HG02970 (cell line): Measurements from ENCODE around the gene PTPN20.

Source experiments
- ATAC-seq: cut with Tn5 transposase; IDR thresholded peaks from one replicate; pipeline ENCODE4 v1.9.1; 2021; ENCODE audit warnings: mild to moderate bottlenecking, moderate library complexity, moderate number of reproducible peaks; ENCODE audit not compliant: unreplicated experiment, low FRiP score

PTPN20 gene

DNA sequence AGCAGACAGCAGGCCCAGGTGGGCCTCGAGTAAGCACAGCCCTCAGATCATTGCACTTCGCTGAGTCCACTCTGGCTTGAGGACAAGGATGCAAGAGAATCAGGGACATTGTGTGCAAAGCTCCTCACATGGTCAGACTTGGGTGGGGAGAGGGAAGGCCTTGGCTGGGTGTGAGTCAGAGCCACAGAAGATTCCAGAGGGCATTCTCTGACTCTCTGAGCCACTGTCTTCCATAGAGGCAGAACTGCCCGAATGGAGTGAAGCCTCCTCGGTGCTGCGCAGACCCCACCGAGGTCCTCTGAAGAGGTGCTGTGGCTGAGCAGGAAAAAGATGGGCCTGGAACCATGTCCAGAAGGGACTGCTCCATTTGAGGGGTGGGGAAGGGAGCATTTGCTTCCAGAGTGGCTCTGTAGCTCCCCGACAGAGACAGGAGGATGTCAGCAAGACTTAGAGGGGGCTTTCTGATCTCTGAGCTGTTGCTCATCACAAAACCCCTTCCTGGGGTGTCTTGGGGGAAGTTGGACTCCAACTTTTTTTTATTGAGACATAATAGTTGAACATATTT lies 120.8 kb downstream of the PTPN20 start:
- ATAC-seq: no peak

DNA sequence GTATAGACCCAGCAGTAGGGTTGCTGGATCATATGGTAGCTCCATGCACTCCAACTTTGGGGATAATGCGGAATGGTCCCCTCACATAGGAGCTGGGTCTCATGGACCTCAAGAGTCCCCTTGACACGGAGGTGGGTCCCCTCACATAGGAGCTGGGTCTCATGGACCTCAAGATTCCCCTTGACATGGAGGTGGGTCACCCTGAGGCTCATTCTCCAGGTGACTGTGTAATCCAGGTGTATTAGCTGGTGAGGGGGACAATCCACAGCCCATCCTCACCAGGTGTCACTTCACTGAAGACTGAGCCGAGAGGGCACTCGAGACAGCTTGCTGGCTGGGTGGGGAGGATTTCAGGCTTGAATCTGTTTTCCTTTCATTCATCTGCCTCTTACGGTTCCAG lies 121.9 kb downstream of the PTPN20 start:
- no peak for ATAC-seq

DNA sequence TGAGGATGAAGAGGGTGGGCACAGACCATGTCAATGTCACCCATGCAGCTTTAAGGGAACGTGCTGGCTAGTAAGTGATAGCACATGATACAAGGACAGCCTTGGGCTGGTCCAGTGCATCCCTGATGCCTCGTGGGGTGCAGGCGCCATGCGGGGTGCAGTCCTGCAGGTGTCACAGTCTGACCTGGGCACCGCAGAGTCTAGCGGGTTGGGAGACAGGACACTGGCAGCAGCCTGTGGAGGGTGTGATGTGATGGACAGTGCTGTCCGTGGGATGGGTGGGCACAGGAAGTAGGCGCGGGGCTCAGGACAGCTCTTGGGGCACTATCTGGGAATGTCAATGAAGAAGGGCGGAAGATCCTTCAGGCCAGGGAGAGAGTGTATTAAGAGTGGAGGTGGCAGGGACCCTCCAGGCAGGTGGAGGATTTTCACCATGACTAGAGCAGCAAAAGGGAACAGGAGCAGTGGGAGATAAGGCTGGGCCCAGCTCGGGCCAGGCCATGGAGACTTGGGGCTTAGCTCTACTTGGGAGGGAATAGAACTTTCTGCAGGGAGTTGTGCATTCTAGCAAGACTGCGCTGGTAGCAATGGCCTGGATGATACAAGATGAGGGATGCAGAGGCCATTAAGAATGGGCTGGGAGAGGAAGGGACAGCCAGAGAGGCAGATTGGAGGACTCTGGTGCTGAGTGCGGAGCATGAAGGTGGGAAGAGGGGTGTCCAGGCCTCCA lies 122.5 kb downstream of the PTPN20 start:
- no peak for ATAC-seq

DNA sequence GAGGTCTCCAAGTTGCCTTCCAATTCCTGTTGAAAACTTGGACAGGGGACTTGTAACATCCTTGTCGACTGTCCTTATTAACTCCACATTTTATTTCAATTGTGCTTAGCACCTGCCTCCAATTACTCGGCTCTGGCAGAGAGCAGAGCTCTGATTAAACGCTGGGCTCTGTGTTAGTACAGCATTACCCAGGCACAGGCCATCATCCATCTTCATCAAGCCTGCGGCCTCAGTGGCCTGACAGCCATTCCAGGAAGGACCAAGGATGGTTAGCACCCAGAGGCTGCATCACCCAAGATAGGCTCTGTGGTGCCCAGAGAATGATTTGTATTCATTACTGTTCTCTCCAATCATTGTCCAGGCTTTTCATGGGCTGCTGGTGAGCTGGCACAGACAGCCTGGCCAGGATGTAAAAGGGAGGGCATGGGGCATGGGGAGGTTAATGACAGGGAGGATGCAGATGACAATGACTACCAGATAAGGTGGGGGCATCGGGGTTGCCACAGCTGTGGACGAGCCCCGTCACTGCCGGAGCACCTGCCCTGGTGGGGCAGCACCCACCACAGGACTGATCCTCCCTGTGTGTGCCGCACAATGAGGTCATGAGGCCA lies 123.3 kb downstream of the PTPN20 start:
- no peak for ATAC-seq

DNA sequence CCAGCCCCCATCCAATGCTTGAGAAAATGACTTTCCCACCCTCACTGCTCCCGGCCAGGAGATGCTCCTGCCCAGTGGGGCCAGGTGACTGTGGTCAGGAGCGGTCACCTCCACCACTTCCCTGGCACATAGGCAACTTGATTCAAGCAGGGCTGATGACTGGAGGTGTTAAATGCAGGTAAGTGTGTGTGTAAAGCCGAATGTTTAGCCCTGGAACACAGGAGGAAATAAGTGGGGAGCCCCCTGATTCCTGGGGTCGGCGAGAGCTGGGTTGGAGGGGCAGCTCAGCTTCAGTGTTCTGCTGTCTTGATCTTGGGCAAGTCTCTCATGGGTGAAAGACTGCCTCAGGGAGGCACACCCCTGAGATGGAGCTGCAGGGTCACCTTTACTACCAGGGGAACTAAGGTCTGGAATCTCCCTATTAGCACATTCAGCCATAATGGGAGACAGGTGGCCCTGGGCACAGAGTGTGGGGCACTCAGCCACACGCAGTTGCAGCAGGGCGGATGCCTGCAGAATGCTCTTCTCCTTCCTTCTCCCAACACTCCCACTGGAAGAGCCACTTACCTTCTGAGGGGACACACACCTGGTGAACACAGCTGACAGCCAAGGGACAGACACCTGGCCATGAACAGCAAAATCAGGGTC lies 124.1 kb downstream of the PTPN20 start:
- no peak for ATAC-seq

- no peak for ATAC-seq
These were observed 124.7 kb downstream of the PTPN20 start for GRCh38 chr10:47035819-47036337.

DNA sequence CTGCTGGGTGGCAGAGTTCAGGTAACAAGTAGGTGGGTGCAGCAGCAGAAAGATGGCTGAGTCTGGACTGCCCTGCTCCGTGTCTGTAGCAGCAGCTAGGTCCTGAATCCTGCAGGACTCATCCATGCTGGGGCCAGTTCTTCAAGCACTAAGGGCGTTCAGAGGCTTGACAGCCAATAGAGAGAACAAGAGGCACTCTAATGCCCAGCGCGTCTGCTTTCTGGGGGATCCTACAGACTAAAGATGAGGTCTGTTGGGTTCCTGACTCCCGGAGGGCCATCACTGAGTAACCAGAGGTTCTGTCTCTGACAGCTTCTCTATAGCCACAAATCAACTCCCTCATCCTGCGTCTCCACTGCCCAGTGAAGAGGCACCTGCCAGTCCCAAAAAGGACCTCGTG lies 125.5 kb downstream of the PTPN20 start:
- no peak for ATAC-seq

DNA sequence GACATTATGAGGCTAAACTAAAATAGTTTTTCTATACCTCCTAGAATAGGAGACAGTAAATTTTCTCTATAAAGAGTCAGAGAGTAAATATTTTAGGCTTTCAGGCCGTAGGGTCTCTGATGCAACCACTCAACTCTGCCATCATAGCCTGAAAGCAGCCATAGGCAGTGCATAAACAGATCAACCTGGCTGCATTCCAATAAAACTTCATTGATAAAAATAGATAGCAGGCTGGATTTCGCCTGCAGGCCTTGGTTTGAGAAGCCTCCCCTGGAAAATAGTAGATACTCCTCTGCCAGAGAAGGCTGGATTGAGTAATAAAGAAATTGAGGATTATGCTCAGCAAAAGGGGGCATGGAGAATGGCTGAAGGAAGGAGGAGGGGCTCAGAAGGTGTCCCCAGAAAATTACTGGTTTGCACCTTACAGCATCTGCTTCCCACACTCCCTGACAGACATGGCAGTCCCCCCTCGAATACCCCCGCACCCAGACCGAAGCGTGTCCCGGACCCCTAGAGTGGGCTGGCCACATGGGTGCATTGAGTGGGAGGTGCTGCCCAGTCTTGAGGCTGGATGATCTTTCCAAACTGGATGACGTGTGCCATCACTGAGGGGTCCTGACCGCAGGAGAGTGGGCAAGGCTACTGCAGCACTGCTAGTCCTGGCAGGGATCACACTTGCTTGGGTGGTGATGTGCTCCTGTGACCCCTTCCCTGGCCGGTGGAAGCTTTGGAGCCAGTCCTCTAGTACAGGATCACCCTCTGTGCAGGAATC lies 126.6 kb downstream of the PTPN20 start:
- ATAC-seq: no peak

DNA sequence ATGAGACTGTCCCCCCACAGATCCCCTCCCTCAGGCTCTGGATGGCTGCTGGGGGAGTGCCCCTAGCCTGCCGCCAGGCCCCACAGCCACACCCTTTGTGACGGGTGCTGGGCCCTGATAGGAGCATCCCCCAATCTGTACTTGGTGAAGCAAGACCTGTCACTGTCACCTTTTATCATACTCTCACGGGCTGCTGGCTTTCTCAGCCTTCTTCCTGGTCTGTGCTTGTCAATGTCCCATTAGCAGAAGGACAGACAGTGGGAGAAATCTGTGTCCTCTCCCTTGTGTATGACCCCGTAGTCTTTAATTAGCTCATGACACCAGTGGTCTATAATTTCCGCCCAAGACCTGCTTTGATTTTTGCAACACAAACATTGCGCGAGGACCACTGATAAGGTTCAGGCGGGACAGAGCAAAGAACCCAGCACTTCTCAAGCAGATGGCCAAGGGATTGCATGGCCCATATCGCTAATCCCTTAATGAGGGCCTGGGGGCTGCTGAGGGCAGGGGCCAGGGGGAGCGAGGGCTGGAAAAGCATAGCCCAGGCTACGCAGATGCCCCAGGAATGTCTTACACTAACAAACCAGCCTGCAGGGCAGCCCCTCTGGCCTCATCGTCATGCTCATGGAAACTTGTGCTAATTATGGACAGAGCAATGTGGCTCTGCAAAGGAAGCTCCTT lies 127.8 kb downstream of the PTPN20 start:
- ATAC-seq: no peak

- ATAC-seq: no peak
These were observed 128.3 kb downstream of the PTPN20 start for GRCh38 chr10:47039562-47039913.

- no peak for ATAC-seq
These were observed 128.8 kb downstream of the PTPN20 start for GRCh38 chr10:47040041-47040491.

DNA sequence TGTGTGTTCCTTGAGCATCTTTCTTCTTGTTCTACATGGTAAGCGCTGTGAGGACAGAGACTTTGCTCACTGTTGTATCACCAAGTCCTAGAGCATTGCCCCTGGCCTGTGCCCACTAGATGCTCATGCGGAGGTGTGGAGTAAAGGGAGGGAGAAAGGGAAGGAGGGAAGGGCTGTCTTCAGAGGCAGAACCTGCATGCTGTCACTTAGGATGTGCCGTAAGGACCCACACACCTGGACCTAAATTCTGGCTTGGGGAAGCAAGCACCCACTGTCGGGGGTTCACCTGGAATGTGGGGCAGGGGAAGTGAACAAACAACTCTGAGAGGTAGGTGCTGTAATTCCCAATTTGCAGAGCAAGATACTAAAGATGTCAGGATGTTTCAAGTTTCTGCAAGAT lies 129.5 kb downstream of the PTPN20 start:
- no peak for ATAC-seq

DNA sequence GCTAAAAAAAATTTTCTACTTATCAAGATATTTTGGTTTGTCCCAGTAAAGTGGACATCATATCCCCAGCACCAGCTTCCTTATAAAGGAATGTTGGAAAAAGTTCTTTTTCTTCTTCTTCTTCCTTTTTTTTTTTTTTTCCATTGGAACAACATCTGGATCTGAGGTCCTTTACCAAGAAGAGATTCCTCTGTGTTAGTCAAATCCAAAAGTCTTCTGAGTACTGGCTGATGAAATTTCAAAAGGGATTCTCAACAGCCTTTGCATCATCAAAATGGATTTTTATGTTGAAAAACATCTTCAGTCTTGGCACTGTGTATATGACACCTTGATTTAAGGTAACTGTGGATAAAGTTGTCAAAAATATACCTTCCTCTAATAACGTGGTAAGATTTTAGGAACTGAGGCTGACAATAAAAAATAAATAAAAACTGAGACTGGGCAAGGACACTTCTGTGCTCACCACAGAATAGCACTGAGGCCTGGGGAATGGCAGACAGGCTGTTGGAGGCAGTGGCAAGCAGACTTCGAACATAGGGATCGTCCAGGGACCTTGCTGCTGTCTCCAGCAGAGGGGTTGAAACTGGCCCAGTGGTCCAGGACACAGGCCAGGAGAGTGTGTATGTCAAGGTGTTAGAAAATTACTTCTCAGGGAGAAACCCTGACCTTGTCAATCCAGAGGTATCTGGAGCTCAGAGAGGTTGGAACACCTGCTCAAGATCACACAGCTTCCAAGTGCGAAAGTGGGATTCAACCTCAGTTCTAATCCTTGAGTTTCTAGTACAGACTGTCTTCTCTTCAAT lies 130.4 kb downstream of the PTPN20 start:
- ATAC-seq: no peak

DNA sequence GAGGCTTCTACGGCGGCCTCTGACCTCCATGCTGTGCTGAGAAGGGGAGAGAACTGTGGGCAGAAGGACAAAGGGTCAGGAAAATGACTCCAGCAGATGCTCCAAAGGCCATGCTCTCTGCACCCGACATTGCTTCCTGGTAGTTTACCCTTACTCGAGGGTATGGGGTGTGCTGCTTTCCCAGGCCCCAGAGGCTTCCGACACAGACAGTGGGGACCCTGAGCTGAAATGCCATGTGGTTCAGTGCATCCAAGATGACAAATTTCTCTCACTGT lies 130.9 kb downstream of the PTPN20 start:
- no peak for ATAC-seq

- ATAC-seq: no peak
These were observed 131.8 kb downstream of the PTPN20 start for GRCh38 chr10:47042780-47043750.

GRCh38 chr10:47043928-47044538 lies 132.8 kb downstream of the PTPN20 start:
- ATAC-seq: no peak

DNA sequence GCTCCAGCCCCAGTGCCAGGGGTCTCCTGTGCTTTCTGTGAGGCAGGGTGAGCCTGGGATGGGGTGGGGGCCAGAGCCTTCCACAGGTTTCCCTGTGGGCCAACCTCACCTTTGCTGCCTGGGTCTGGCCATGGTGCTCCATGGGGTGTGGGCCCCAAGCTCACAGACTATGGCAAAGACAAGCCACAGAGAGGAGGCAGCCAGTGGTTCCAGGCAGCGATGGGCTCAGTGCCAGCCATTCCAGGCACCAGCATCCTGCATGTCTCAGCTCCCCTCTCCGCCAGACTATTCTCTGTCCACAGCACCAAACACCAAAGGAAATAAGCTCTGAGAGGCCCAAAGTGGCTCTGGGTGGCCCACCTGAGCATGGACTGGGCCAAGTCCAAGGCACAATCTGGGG lies 133.5 kb downstream of the PTPN20 start:
- ATAC-seq: no peak

GRCh38 chr10:47045331-47045861 lies 134.2 kb downstream of the PTPN20 start:
- ATAC-seq: no peak
